ENCODE measurements around the gene SMARCA1. TPM values are rescaled to one million over a fixed set of nuclear protein-coding genes. Genes with fewer than 3 reads are reported as not detected.

SMARCA1 gene
- total RNA-seq, 4 donors from 2014 or later, result 7.6 to 18.8 (median 8.1) TPM

- no peaks in the 10 kb centered on the region for H3K27me3 ChIP-seq
- TF ChIP-seq EP300 (IDR thresholded peaks at IDR 0.05), result no peak
- TF ChIP-seq POLR2AphosphoS5 (IDR thresholded peaks at IDR 0.05), result no peak
- TF ChIP-seq POLR2A (IDR thresholded peaks at IDR 0.05), result no peak
- no peak for TF ChIP-seq CTCF (IDR thresholded peaks at IDR 0.05)
- H3K4me3 ChIP-seq, result no peak overlapping the region
- DNase-seq (ENCODE audit: low spot score in 2 of 2), result no peak
- H3K27ac ChIP-seq, result no peak overlapping the region
- H3K4me1 ChIP-seq, result no peaks in the 10 kb centered on the region
- H3K9me3 ChIP-seq, result no peaks in the 10 kb centered on the region
- no peaks in the 10 kb centered on the region for H3K36me3 ChIP-seq
Measured at GRCh38 chrX:129445436-129445835, 77.9 kb downstream of the SMARCA1 start.

- no peaks in the 10 kb centered on the region for H3K27me3 ChIP-seq
- H3K4me1 ChIP-seq, result no peaks in the 10 kb centered on the region
- TF ChIP-seq EP300 (IDR thresholded peaks at IDR 0.05) (no peak), POLR2A (IDR thresholded peaks at IDR 0.05) (no peak), POLR2AphosphoS5 (IDR thresholded peaks at IDR 0.05) (no peak), CTCF (IDR thresholded peaks at IDR 0.05) (no peak)
- no peaks in the 10 kb centered on the region for H3K9me3 ChIP-seq
- no peaks in the 10 kb centered on the region for H3K36me3 ChIP-seq
- H3K4me3 ChIP-seq, result no peak overlapping the region
- no peak for DNase-seq (ENCODE audit: low spot score in 2 of 2)
- no peak overlapping the region for H3K27ac ChIP-seq
- WGBS, result 80% methylated on average over 3 of the region's 3 CpGs
Measured at GRCh38 chrX:129433945-129434344, 89.3 kb downstream of the SMARCA1 start.

- H3K36me3 ChIP-seq, result no peaks in the 10 kb centered on the region
- TF ChIP-seq EP300 (IDR thresholded peaks at IDR 0.05) (no peak), POLR2AphosphoS5 (IDR thresholded peaks at IDR 0.05) (no peak), CTCF (IDR thresholded peaks at IDR 0.05) (no peak), POLR2A (IDR thresholded peaks at IDR 0.05) (no peak)
- H3K9me3 ChIP-seq, result no peaks in the 10 kb centered on the region
- 64% methylated on average over 2 of the region's 2 CpGs for WGBS
- no peaks in the 10 kb centered on the region for H3K4me1 ChIP-seq
- no peak overlapping the region for H3K27ac ChIP-seq
- DNase-seq (ENCODE audit: low spot score in 2 of 2), result no peak
- H3K4me3 ChIP-seq, result no peak overlapping the region
- no peaks in the 10 kb centered on the region for H3K27me3 ChIP-seq
Measured at GRCh38 chrX:129433461-129433860, 89.8 kb downstream of the SMARCA1 start.

GRCh38 chrX:129427267-129427666 lies 96.0 kb downstream of the SMARCA1 start:
- no peak overlapping the region for H3K4me3 ChIP-seq
- H3K36me3 ChIP-seq, result peaks cover 2% of the 10 kb centered on the region
- no peaks in the 10 kb centered on the region for H3K27me3 ChIP-seq
- no peak overlapping the region for H3K27ac ChIP-seq
- no peaks in the 10 kb centered on the region for H3K4me1 ChIP-seq
- DNase-seq (ENCODE audit: low spot score in 2 of 2), result no peak
- TF ChIP-seq POLR2AphosphoS5 (IDR thresholded peaks at IDR 0.05) (no peak), POLR2A (IDR thresholded peaks at IDR 0.05) (no peak), EP300 (IDR thresholded peaks at IDR 0.05) (no peak), CTCF (IDR thresholded peaks at IDR 0.05) (no peak)
- 40% methylated on average over 1 of the region's 1 CpG for WGBS
- no peaks in the 10 kb centered on the region for H3K9me3 ChIP-seq

- TF ChIP-seq POLR2A (IDR thresholded peaks at IDR 0.05), result no peak
- no peak for TF ChIP-seq EP300 (IDR thresholded peaks at IDR 0.05)
- no peak for TF ChIP-seq CTCF (IDR thresholded peaks at IDR 0.05)
- no peak for TF ChIP-seq POLR2AphosphoS5 (IDR thresholded peaks at IDR 0.05)
- Histone ChIP-seq H3K36me3 (peaks cover 2% of the 10 kb centered on the region), H3K4me1 (no peaks in the 10 kb centered on the region), H3K9me3 (no peaks in the 10 kb centered on the region), H3K27ac (no peak overlapping the region), H3K4me3 (no peak overlapping the region), H3K27me3 (no peaks in the 10 kb centered on the region)
- 74% methylated on average over 4 of the region's 4 CpGs for WGBS
- DNase-seq (ENCODE audit: low spot score in 2 of 2), result no peak
Measured at GRCh38 chrX:129423191-129423590, 100.1 kb downstream of the SMARCA1 start.

Data from suprapubic skin (tissue), 4 donors.